SK-N-SH (cell line): ENCODE data around the gene OCA2. TPM values are rescaled to one million over a fixed set of nuclear protein-coding genes. Genes with fewer than 3 reads are reported as not detected.

Experiments
- CTCF ChIA-PET: fragments of 300-600, 350-600 bp; formaldehyde crosslinking; extraction: SDS; loops from one replicate; lab custom pipeline; 2021; lab: Yijun Ruan, JAX
- POLR2A ChIA-PET: fragments of 350-600 bp; sonication (Branson Sonifier 250); formaldehyde crosslinking; extraction: SDS; loops from one replicate; lab custom pipeline; 2020; ENCODE audit warnings: antibody characterized with exemption, inconsistent platforms; lab: Yijun Ruan, JAX
- DNase-seq: peaks from one replicate; pipeline ENCODE4 v3.0.0; 2012
- H2AFZ ChIP-seq: fragments of 200-600 bp; sonication (generic); 2 replicates; pipeline ENCODE4 v1.8.1; 2016; ENCODE audit warnings: antibody characterized with exemption, mild to moderate bottlenecking, low read depth
- H3F3A ChIP-seq: fragments of 200-600 bp; sonication (generic); replicated peaks from 2 replicates; pipeline ENCODE3; 2016; ENCODE audit warnings: antibody characterized with exemption, mild to moderate bottlenecking; ENCODE audit not compliant: insufficient read depth
- H3K27ac ChIP-seq, 2 experiments: fragments of 200-500 bp in 1 of 2; fragments of 200-600 bp in 1 of 2; sonication (Bioruptor generic) in 1 of 2; sonication (generic), shearing (Covaris generic) in 1 of 2; 2 replicates each; pipeline versions ENCODE4 v1.5.1 to v1.6.1; 2014 to 2016; ENCODE audit warnings: low read depth in 2 of 2, inconsistent platforms in 1 of 2, low read length in 1 of 2, mild to moderate bottlenecking in 1 of 2, mixed read lengths in 1 of 2
- H3K27me3 ChIP-seq: fragments of 200-600 bp; sonication (generic), shearing (Covaris generic); 2 replicates; pipeline ENCODE4 v1.6.1; 2016; ENCODE audit warnings: mixed run types; ENCODE audit not compliant: insufficient read depth
- H3K36me3 ChIP-seq, 2 experiments: fragments of 200-500 bp in 1 of 2; fragments of 200-600 bp in 1 of 2; sonication (Bioruptor generic) in 1 of 2; sonication (generic) in 1 of 2; replicated peaks in 1 of 2; 2 replicates each; pipeline versions ENCODE3 to v1.5.1; 2014 to 2016; ENCODE audit warnings: low read length in 1 of 2, mild to moderate bottlenecking in 1 of 2; ENCODE audit not compliant: insufficient read depth in 2 of 2, control insufficient read depth in 1 of 2
- H3K4me1 ChIP-seq, 2 experiments: fragments of 200-500 bp in 1 of 2; fragments of 200-600 bp in 1 of 2; sonication (Bioruptor generic) in 1 of 2; sonication (generic), shearing (Covaris generic) in 1 of 2; 2 replicates each; pipeline versions ENCODE4 v1.5.1 to v1.6.1; 2014 to 2016; ENCODE audit warnings: low read depth in 1 of 2, low read length in 1 of 2, mixed run types in 1 of 2; ENCODE audit not compliant: insufficient read depth in 2 of 2, control insufficient read depth in 1 of 2
- H3K4me2 ChIP-seq: fragments of 200-600 bp; sonication (generic), shearing (Covaris generic); 2 replicates; pipeline ENCODE4 v1.6.1; 2017; ENCODE audit warnings: mixed run types
- H3K4me3 ChIP-seq, 2 experiments: fragments of 200-500 bp in 1 of 2; fragments of 200-600 bp in 1 of 2; sonication (Bioruptor generic) in 1 of 2; sonication (generic), shearing (Covaris generic) in 1 of 2; 2 replicates each; pipeline versions ENCODE4 v1.5.1 to v1.8.1; 2014 to 2016; ENCODE audit warnings: low read depth in 2 of 2, inconsistent platforms in 1 of 2, low read length in 1 of 2, mild to moderate bottlenecking in 1 of 2, mixed read lengths in 1 of 2, moderate library complexity in 1 of 2
- H3K79me2 ChIP-seq: fragments of 200-600 bp; sonication (generic); 2 replicates; pipeline ENCODE4 v1.8.1; 2017; ENCODE audit warnings: mild to moderate bottlenecking; ENCODE audit not compliant: insufficient read depth
- H3K9ac ChIP-seq: fragments of 200-600 bp; sonication (generic); 2 replicates; pipeline ENCODE4 v1.6.1; 2017; ENCODE audit warnings: mixed run types
- H3K9me2 ChIP-seq: fragments of 200-600 bp; sonication (generic); 2 replicates; pipeline ENCODE4 v1.6.1; 2017; ENCODE audit warnings: mixed run types
- H3K9me3 ChIP-seq: fragments of 200-600 bp; sonication (generic); 2 replicates; pipeline ENCODE4 v1.6.1; 2017; ENCODE audit warnings: mixed run types, mild to moderate bottlenecking, moderate library complexity
- H4K20me1 ChIP-seq: fragments of 200-600 bp; sonication (generic); 2 replicates; pipeline ENCODE4 v1.6.1; 2017; ENCODE audit warnings: mild to moderate bottlenecking, mixed run types; ENCODE audit not compliant: insufficient read depth
- CTCF ChIP-seq: fragments of 200-600 bp; sonication (generic); IDR thresholded peaks from 2 replicates; pipeline ENCODE4 v1.6.1; 2017; ENCODE audit warnings: antibody characterized with exemption, mild to moderate bottlenecking, moderate library complexity
- ELF1 ChIP-seq: IDR thresholded peaks from 2 replicates; pipeline ENCODE4 v1.4.0; 2012
- EZH2phosphoT487 ChIP-seq: fragments of 200-600 bp; sonication (generic); IDR thresholded peaks from 2 replicates; pipeline ENCODE4 v1.6.1; 2017; ENCODE audit warnings: low read depth, mixed run types, mild to moderate bottlenecking, antibody characterized with exemption, moderate library complexity, borderline replicate concordance
- FOSL2 ChIP-seq: IDR thresholded peaks from 2 replicates; pipeline ENCODE4 v1.4.0; 2012; ENCODE audit warnings: low read depth, mild to moderate bottlenecking, moderate library complexity, borderline replicate concordance
- FOXJ3 ChIP-seq: sonication (generic); formaldehyde crosslinking; IDR thresholded peaks from 2 replicates; pipeline ENCODE4 v1.5.1; 2020; ENCODE audit warnings: mild to moderate bottlenecking, missing genetic modification reagents
- GABPA ChIP-seq: IDR thresholded peaks from 2 replicates; pipeline ENCODE4 v1.4.0; 2012; ENCODE audit warnings: low read depth, mild to moderate bottlenecking
- GATA2 ChIP-seq: sonication (generic); formaldehyde crosslinking; IDR thresholded peaks from 2 replicates; pipeline ENCODE4 v1.5.0; 2020; ENCODE audit warnings: mild to moderate bottlenecking, missing genetic modification reagents
- MAX ChIP-seq: IDR thresholded peaks from 2 replicates; pipeline ENCODE4 v1.4.0; 2012; ENCODE audit warnings: low read depth
- MEF2A ChIP-seq: IDR thresholded peaks from 2 replicates; pipeline ENCODE4 v1.4.0; 2012; ENCODE audit warnings: low read depth, borderline replicate concordance
- MXI1 ChIP-seq: IDR thresholded peaks from 2 replicates; pipeline ENCODE4 v1.6.1; 2012; ENCODE audit warnings: mild to moderate bottlenecking, low read depth, low read length, improper control_type of control experiment
- NFIC ChIP-seq: IDR thresholded peaks from 2 replicates; pipeline ENCODE4 v1.4.0; 2012; ENCODE audit warnings: borderline replicate concordance
- NRF1 ChIP-seq: IDR thresholded peaks from 2 replicates; pipeline ENCODE4 v1.6.1; 2012; ENCODE audit warnings: low read depth, mild to moderate bottlenecking, low read length
- RCOR1 ChIP-seq: fragments of 150-350 bp; IDR thresholded peaks from 2 replicates; pipeline ENCODE4 v1.6.1; 2017; ENCODE audit warnings: antibody characterized with exemption, low read length
- REST ChIP-seq: IDR thresholded peaks from 2 replicates; pipeline ENCODE4 v1.6.1; 2012; ENCODE audit warnings: mild to moderate bottlenecking, low read depth, low read length, moderate library complexity
- RFX5 ChIP-seq: IDR thresholded peaks from 2 replicates; pipeline ENCODE4 v1.6.1; 2012; ENCODE audit warnings: mild to moderate bottlenecking, improper control_type of control experiment, low read length
- RXRA ChIP-seq: IDR thresholded peaks from 2 replicates; pipeline ENCODE4 v1.4.0; 2012; ENCODE audit warnings: low read depth, mild to moderate bottlenecking, borderline replicate concordance
- SIN3A ChIP-seq: IDR thresholded peaks from 2 replicates; pipeline ENCODE4 v1.6.1; 2012; ENCODE audit warnings: low read depth, mild to moderate bottlenecking, low read length, moderate library complexity, borderline replicate concordance
- TAF1 ChIP-seq: IDR thresholded peaks from 2 replicates; pipeline ENCODE4 v1.6.1; 2012; ENCODE audit warnings: low read depth, mild to moderate bottlenecking, low read length, moderate library complexity, borderline replicate concordance
- TCF12 ChIP-seq: IDR thresholded peaks from 2 replicates; pipeline ENCODE4 v1.4.0; 2012
- YY1 ChIP-seq: IDR thresholded peaks from 2 replicates; pipeline ENCODE4 v1.4.0; 2012; ENCODE audit warnings: low read depth, mild to moderate bottlenecking
- ZBTB33 ChIP-seq: IDR thresholded peaks from 2 replicates; pipeline ENCODE4 v1.4.0; 2012; ENCODE audit warnings: low read depth, borderline replicate concordance
- WGBS: methylation state at CpG from one replicate; pipeline ENCODE4 v1.1.6; 2017; ENCODE audit warnings: low lambda C conversion rate; 5-methylcytosine and 5-hydroxymethylcytosine counted together
- polyA plus RNA-seq, 3 experiments: library from polyadenylated mRNA; depleted of rRNA; stranded (reverse); fragments of >200 nt; gene quantifications; 2 replicates each; pipeline ENCODE4 v1.2.3, GENCODE V29; 2012

The OCA2 gene
- polyA plus RNA-seq, 1 of the 3 experiments (the other 2 are of a cell fraction): 0.16 TPM

GRCh38 chr15:27783678-27784077 is 315.4 kb downstream of the OCA2 start:
- no peak for DNase-seq
- no peaks in the 10 kb centered on the region for H4K20me1 ChIP-seq
- H3K9me3 ChIP-seq: 0 out of 2 replicates have a peak, but pooled peaks cover 3% of the 10 kb centered on the region
- CTCF ChIA-PET: no interaction called here
- no peaks in the 10 kb centered on the region; a peak in 1 of 4 replicates for H3K4me1 ChIP-seq
- no peaks in the 10 kb centered on the region for H3F3A ChIP-seq
- H3K27me3 ChIP-seq: no peaks in the 10 kb centered on the region
- no peak overlapping the region for H2AFZ ChIP-seq
- no peaks in the 10 kb centered on the region for H3K79me2 ChIP-seq
- no peak overlapping the region for H3K27ac ChIP-seq
- no peak overlapping the region for H3K9ac ChIP-seq
- POLR2A ChIA-PET: no interaction called here
- H3K4me2 ChIP-seq: no peak overlapping the region
- 9% methylated on average over 3 of the region's 3 CpGs for WGBS
- H3K36me3 ChIP-seq: no peaks in the 10 kb centered on the region
- H3K9me2 ChIP-seq: no peaks in the 10 kb centered on the region
- H3K4me3 ChIP-seq: no peak overlapping the region
- TF ChIP-seq GABPA (no peak), NRF1 (no peak), YY1 (no peak), ZBTB33 (no peak)

GRCh38 chr15:27782125-27782524 is 317.0 kb downstream of the OCA2 start:
- CTCF ChIA-PET: no interaction called here

More at GRCh38 chr15:27782125-27782524, 317.0 kb downstream of the OCA2 start:
- Histone ChIP-seq H3K4me2 (no peak overlapping the region), H2AFZ (no peak overlapping the region), H3K9me3 (no peaks in the 10 kb centered on the region), H3K27ac (no peak overlapping the region), H4K20me1 (no peaks in the 10 kb centered on the region), H3K4me1 (no peaks in the 10 kb centered on the region; a peak in 1 of 4 replicates), H3K27me3 (no peaks in the 10 kb centered on the region), H3F3A (no peaks in the 10 kb centered on the region), H3K9me2 (no peaks in the 10 kb centered on the region), H3K4me3 (no peak overlapping the region), H3K36me3 (no peaks in the 10 kb centered on the region)
- DNase-seq: no peak
- POLR2A ChIA-PET: no interaction called here
- 44% methylated on average over 2 of the region's 2 CpGs for WGBS
- TF ChIP-seq MAX: no peak
- TF ChIP-seq ELF1: no peak
- TF ChIP-seq RXRA: no peak
- TF ChIP-seq NFIC: no peak
- no peak for TF ChIP-seq RCOR1
- no peak for TF ChIP-seq TCF12
- no peak for TF ChIP-seq SIN3A
- TF ChIP-seq MEF2A: no peak
- no peak for TF ChIP-seq MXI1
- TF ChIP-seq GATA2: no peak
- no peak for TF ChIP-seq TAF1
- TF ChIP-seq CTCF: no peak
- TF ChIP-seq RFX5: no peak
- TF ChIP-seq FOXJ3 (CRISPR knock-in tag): no peak
- no peak for TF ChIP-seq EZH2phosphoT487
- no peak for TF ChIP-seq REST
- no peak for TF ChIP-seq YY1
- TF ChIP-seq FOSL2: no peak
- TF ChIP-seq, all 33 proteins: peak for 0
- Histone ChIP-seq H3K9ac (no peak overlapping the region), H3K79me2 (no peaks in the 10 kb centered on the region)
